ENCODE results near the gene MVD. TPM values are rescaled to one million over a fixed set of nuclear protein-coding genes. Genes with fewer than 3 reads are reported as not detected.

The MVD gene
- polyA plus RNA-seq, 3 donors: 9.0 to 17.9 (median 12.2) TPM

DNA sequence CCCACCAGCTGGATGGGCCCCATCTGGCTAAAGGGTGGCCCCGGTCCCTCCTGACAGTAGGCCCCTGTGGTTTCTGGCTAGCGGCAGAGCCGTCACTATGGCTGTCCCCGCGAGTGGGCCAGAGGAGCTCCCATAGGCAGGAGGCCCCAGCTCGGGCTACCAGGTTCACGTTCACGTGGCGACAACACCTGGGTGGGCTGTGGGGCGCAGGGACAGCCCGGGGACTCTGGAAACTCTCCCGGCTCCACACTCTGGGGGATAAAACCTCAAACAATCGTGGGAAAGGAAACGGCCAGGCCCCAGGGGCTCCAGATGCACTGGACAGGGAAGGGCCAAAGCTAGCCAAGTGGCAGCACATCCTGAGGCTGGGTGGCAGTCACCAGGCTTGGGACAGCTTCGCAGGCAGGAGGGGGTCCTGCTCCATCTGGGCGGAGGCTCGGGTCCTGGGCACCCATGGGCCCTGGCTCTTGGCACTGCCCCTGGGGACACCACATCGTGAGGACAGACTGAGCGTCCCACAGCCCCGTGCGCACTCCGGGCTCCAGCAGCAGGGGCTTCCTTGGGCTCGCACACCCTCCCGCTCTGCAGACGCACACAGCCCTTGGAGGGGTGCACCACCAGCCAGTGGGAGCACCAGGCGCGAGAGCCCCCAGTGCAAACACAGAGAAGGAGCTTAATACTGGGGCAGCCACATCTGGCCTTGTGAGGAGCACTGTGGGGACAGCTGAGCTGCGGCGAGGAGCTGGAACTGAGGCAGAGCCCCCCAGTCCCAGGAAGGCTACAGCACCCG lies 38.9 kb upstream of the MVD start:
- Histone ChIP-seq H3K27me3 (ENCODE audit: control insufficient read depth in 2 of 2, insufficient read depth in 2 of 2, low read length in 2 of 2) (no peaks in the 10 kb centered on the region), H3K9me3 (replicated peaks in 1 of 2; ENCODE audit: control insufficient read depth in 1 of 2, insufficient read depth in 1 of 2, low read length in 2 of 2) (no peaks in the 10 kb centered on the region), H3K9ac (ENCODE audit: insufficient read depth, low read length, poor library complexity, severe bottlenecking) (peak overlapping the region; percentile 79), H2AFZ (ENCODE audit: insufficient read depth, low read depth, low read length, poor library complexity, severe bottlenecking) (no peak overlapping the region), H3K79me2 (ENCODE audit: insufficient read depth, low read length) (peaks cover 92% of the 10 kb centered on the region), H4K20me1 (ENCODE audit: insufficient read depth, low read length) (peaks cover 52% of the 10 kb centered on the region), H3K4me2 (replicated peaks; ENCODE audit: extremely low read depth, low read length, poor library complexity, severe bottlenecking) (peak overlapping the region; percentile 83), H3K4me1 (ENCODE audit: control insufficient read depth in 1 of 2, insufficient read depth in 2 of 2, low read length in 2 of 2) (peaks cover 65 to 71% of the 10 kb centered on the region in 2 donors), H3K4me3 (replicated peaks in 1 of 3; ENCODE audit: low read depth in 2 of 3, low read length in 3 of 3) (peak overlapping the region; percentile 2 to 96 (median 93)), H3K27ac (ENCODE audit: low read depth in 1 of 2, low read length in 2 of 2) (peak overlapping the region; percentile 84 to 88), H3K36me3 (replicated peaks in 1 of 2; ENCODE audit: control insufficient read depth in 1 of 2, insufficient read depth in 2 of 2, low read length in 2 of 2) (peaks cover 38% of the 10 kb centered on the region in 2 donors)
- H3K27ac Mint-ChIP-seq: peak overlapping the region; percentile 91 to 99 (median 98)
- H3K9me3 Mint-ChIP-seq: no peaks in the 10 kb centered on the region
- peaks cover 0 to 4% (median 2%) of the 10 kb centered on the region in 3 donors for H3K27me3 Mint-ChIP-seq (ENCODE audit: low read depth in 3 of 3)
- peaks cover 38 to 55% of the 10 kb centered on the region in 2 donors for H3K36me3 Mint-ChIP-seq
- 34% methylated on average over 27 of the region's 30 CpGs for WGBS (ENCODE audit: insufficient coverage)
- H3K4me3 Mint-ChIP-seq: peak overlapping the region; percentile 99
- TF ChIP-seq, protein P1, sequence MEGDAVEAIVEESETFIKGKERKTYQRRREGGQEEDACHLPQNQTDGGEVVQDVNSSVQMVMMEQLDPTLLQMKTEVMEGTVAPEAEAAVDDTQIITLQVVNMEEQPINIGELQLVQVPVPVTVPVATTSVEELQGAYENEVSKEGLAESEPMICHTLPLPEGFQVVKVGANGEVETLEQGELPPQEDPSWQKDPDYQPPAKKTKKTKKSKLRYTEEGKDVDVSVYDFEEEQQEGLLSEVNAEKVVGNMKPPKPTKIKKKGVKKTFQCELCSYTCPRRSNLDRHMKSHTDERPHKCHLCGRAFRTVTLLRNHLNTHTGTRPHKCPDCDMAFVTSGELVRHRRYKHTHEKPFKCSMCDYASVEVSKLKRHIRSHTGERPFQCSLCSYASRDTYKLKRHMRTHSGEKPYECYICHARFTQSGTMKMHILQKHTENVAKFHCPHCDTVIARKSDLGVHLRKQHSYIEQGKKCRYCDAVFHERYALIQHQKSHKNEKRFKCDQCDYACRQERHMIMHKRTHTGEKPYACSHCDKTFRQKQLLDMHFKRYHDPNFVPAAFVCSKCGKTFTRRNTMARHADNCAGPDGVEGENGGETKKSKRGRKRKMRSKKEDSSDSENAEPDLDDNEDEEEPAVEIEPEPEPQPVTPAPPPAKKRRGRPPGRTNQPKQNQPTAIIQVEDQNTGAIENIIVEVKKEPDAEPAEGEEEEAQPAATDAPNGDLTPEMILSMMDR (IDR thresholded peaks at IDR 0.05): no peak
- intact Hi-C loops (cut with micrococcal nuclease): loop anchor here (1.0 to 10.0 kb wide), 5 partner anchors 15 to 747 kb away; partner anchors contain the start of genes MVD (in 2 of the 2), BANP (in 1 of the 2) and SNAI3 (in 1 of the 2)
- peaks cover 57% of the 10 kb centered on the region for H3K4me1 Mint-ChIP-seq
- no peak for DNase-seq

DNA sequence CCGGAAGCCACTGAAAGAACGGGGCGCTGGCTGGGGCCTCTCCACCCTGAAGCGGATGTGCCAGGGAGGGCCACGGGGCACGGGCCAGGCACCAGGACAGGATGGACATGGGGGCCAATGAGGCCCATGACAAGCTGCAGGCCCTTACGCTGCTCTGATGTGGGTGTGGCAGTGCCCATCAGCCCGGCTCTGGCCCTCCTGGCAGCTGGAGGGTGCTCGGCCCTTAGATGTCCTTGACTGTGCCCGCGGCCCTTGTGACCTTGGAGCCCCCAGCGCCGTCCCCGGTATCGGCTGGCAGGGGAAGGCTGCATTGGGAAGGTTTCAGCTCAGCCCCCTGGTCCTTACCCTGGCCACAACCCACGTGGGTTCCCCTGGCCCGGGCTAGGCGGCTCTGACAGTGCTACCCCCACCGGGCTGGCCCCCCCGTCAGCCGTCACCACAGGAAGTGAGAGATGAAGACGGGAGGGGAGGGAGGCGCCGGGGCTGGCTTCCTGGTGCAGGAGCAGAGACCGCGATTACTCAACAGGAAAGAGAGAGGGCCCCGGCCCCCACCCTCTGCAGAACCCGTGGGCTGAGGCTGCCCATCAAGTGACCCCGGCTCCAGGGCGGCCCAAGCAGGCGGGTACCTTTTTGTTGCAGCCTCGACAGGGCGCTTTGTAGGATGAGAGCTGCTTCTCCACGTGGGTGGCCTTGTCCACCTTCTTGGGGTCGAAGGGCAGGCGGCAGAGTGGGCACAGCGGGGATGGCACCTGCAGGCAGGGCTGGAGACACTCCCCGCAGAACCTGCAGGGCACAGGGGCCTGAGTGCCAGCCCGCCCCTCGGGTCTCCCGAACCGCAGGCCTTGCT lies 38.0 kb upstream of the MVD start:
- Histone ChIP-seq H3K36me3 (replicated peaks in 1 of 2; ENCODE audit: control insufficient read depth in 1 of 2, insufficient read depth in 2 of 2, low read length in 2 of 2) (peaks cover 47% of the 10 kb centered on the region in 2 donors), H2AFZ (ENCODE audit: insufficient read depth, low read depth, low read length, poor library complexity, severe bottlenecking) (no peak overlapping the region), H3K4me2 (replicated peaks; ENCODE audit: extremely low read depth, low read length, poor library complexity, severe bottlenecking) (peak overlapping the region; percentile 83), H3K9ac (ENCODE audit: insufficient read depth, low read length, poor library complexity, severe bottlenecking) (peak overlapping the region; percentile 79), H3K79me2 (ENCODE audit: insufficient read depth, low read length) (peaks cover 84% of the 10 kb centered on the region), H3K27ac (ENCODE audit: low read depth in 1 of 2, low read length in 2 of 2) (peak overlapping the region; percentile 84 to 88), H3K27me3 (ENCODE audit: control insufficient read depth in 2 of 2, insufficient read depth in 2 of 2, low read length in 2 of 2) (no peaks in the 10 kb centered on the region), H3K4me1 (ENCODE audit: control insufficient read depth in 1 of 2, insufficient read depth in 2 of 2, low read length in 2 of 2) (peaks cover 62 to 67% of the 10 kb centered on the region in 2 donors), H3K4me3 (replicated peaks in 1 of 3; ENCODE audit: low read depth in 2 of 3, low read length in 3 of 3) (peak overlapping the region; percentile 2 to 96 (median 93)), H4K20me1 (ENCODE audit: insufficient read depth, low read length) (peaks cover 61% of the 10 kb centered on the region), H3K9me3 (replicated peaks in 1 of 2; ENCODE audit: control insufficient read depth in 1 of 2, insufficient read depth in 1 of 2, low read length in 2 of 2) (no peaks in the 10 kb centered on the region)
- H3K4me1 Mint-ChIP-seq: peaks cover 57% of the 10 kb centered on the region
- intact Hi-C loops (cut with micrococcal nuclease): loop anchor here (1.0 to 10.0 kb wide), 5 partner anchors 14 to 746 kb away; partner anchors contain the start of genes MVD (in 2 of the 2), BANP (in 1 of the 2) and SNAI3 (in 1 of the 2)
- peak overlapping the region; percentile 65 to 99 for H3K4me3 Mint-ChIP-seq
- H3K27me3 Mint-ChIP-seq (ENCODE audit: low read depth in 3 of 3): peaks cover 0 to 4% (median 2%) of the 10 kb centered on the region in 3 donors
- H3K9me3 Mint-ChIP-seq: no peaks in the 10 kb centered on the region
- under 1% methylated on average over 37 of the region's 42 CpGs for WGBS (ENCODE audit: insufficient coverage)
- DNase-seq: peak; percentile 97 to 98 (median 98)
- peak overlapping the region; percentile 91 to 99 (median 98) for H3K27ac Mint-ChIP-seq
- TF ChIP-seq, protein P1 (IDR thresholded peaks at IDR 0.05): no peak
- H3K36me3 Mint-ChIP-seq: peaks cover 46 to 64% of the 10 kb centered on the region in 2 donors

All from CD14-positive monocyte (primary cell).